K562 (cell line): ENCODE results near the gene KLHL12. TPM values are rescaled to one million over a fixed set of nuclear protein-coding genes. Genes with fewer than 3 reads are reported as not detected.
A peak's percentile ranks its signal among the peaks of the same experiment; 100 is the strongest.

Experiments
- CEBPG ChIP-seq, 3 experiments: fragments of 200-800 bp in 1 of 3; sonication (Bioruptor generic) in 1 of 3; sonication (generic) in 1 of 3; formaldehyde crosslinking in 1 of 3; IDR thresholded peaks in 2 of 3; conservative IDR thresholded peaks in 1 of 3; 2 replicates each; pipeline versions ENCODE4 v1.6.1 to v1.8.0; 2016 to 2022; ENCODE audit warnings: missing compliant biosample characterization in 2 of 3, missing genetic modification characterization in 2 of 3, mild to moderate bottlenecking in 1 of 3, missing genetic modification reagents in 1 of 3
- CHD4 ChIP-seq: fragments of 200-600 bp; sonication (generic); IDR thresholded peaks from 3 replicates; pipeline ENCODE4 v1.6.1; 2012; ENCODE audit warnings: low read depth, mild to moderate bottlenecking, mixed read lengths, low read length, inconsistent platforms; ENCODE audit not compliant: insufficient read depth, insufficient replicate concordance, poor library complexity, severe bottlenecking
- CSDE1 ChIP-seq, 2 experiments: fragments of 450-650 bp; IDR thresholded peaks; 2 replicates each; pipeline ENCODE4 v1.6.1; 2016; ENCODE audit warnings: mild to moderate bottlenecking in 1 of 2
- DLX4 ChIP-seq: fragments of 250-450 bp; sonication (Bioruptor Pico); IDR thresholded peaks from 2 replicates; pipeline ENCODE4 v1.6.1; 2021; ENCODE audit warnings: mild to moderate bottlenecking
- ESRRA ChIP-seq: fragments of 450-650 bp; IDR thresholded peaks from 2 replicates; pipeline ENCODE4 v1.6.1; 2014; ENCODE audit warnings: low read depth, mild to moderate bottlenecking, moderate library complexity, borderline replicate concordance
- ETS1 ChIP-seq: conservative IDR thresholded peaks from 2 replicates; pipeline ENCODE4 v1.6.1; 2011; ENCODE audit warnings: low read depth, mild to moderate bottlenecking, low read length; ENCODE audit not compliant: control insufficient read depth
- FOXJ2 ChIP-seq: fragments of 200-800 bp; sonication (Bioruptor generic); IDR thresholded peaks from 2 replicates; pipeline ENCODE4 v1.6.1; 2016; ENCODE audit warnings: missing genetic modification characterization, missing compliant biosample characterization
- GABPB1 ChIP-seq: sonication (generic); formaldehyde crosslinking; IDR thresholded peaks from 2 replicates; pipeline ENCODE4 v1.8.0; 2022; ENCODE audit warnings: mild to moderate bottlenecking, missing genetic modification reagents
- KDM2B ChIP-seq: fragments of 250-450 bp; sonication (Bioruptor Pico); IDR thresholded peaks from 2 replicates; pipeline ENCODE4 v1.8.0; 2021; ENCODE audit warnings: mild to moderate bottlenecking, moderate library complexity
- MAFG ChIP-seq: fragments of 450-650 bp; conservative IDR thresholded peaks from 2 replicates; pipeline ENCODE4 v1.6.1; 2016; ENCODE audit warnings: missing genetic modification characterization, missing compliant biosample characterization
- POU5F1 ChIP-seq: fragments of 150-350 bp; IDR thresholded peaks from 2 replicates; pipeline ENCODE4 v1.6.1; 2014; ENCODE audit warnings: borderline replicate concordance, low read length, low read depth, mild to moderate bottlenecking; ENCODE audit not compliant: partially characterized antibody
- TFE3 ChIP-seq: fragments of 450-650 bp; formaldehyde crosslinking; IDR thresholded peaks from 2 replicates; pipeline ENCODE4 v1.4.0; 2020; ENCODE audit warnings: mild to moderate bottlenecking, mixed read lengths
- ZFPM2 ChIP-seq: fragments of 250-450 bp; sonication (Bioruptor Pico); IDR thresholded peaks from 2 replicates; pipeline ENCODE4 v1.5.1; 2022; ENCODE audit warnings: mild to moderate bottlenecking
- ZNF146 ChIP-seq: IDR thresholded peaks from one replicate; pipeline ENCODE4 v1.6.1; 2018; ENCODE audit warnings: missing compliant biosample characterization; ENCODE audit not compliant: unreplicated experiment
- ZNF551 ChIP-seq: fragments of 250-450 bp; sonication (Bioruptor Pico); IDR thresholded peaks from 2 replicates; pipeline ENCODE4 v1.5.0; 2021; ENCODE audit warnings: mild to moderate bottlenecking, moderate library complexity
- ZNF644 ChIP-seq: fragments of 200-800 bp; sonication (Bioruptor generic); IDR thresholded peaks from 2 replicates; pipeline ENCODE4 v1.6.1; 2016; ENCODE audit warnings: low read depth, missing genetic modification characterization, missing compliant biosample characterization
- ZNF830 ChIP-seq: fragments of 250-450 bp; sonication (Bioruptor Pico); IDR thresholded peaks from 2 replicates; pipeline ENCODE4 v1.5.0; 2021; ENCODE audit warnings: mild to moderate bottlenecking
- polyA plus RNA-seq, 8 experiments: library from polyadenylated mRNA; depleted of rRNA in 4 of 8; stranded (reverse) in 5 of 8; unstranded in 3 of 8; fragments of >200 nt; fragmentation: Nextera tagmentation in 2 of 8; fragmentation: Illumina TruSeq in 1 of 8; extraction: Ambion mirVana in 2 of 8; extraction: Trizol in 1 of 8; gene quantifications; 2 replicates each; pipeline versions ENCODE4 v1.2.1 to v1.2.3, GENCODE V29; 2011 to 2014; ENCODE audit warnings: inconsistent platforms in 1 of 8, missing spikeins in 1 of 8
- total RNA-seq, 7 experiments: library from RNA; depleted of rRNA in 6 of 7; stranded (reverse); fragments of >200 nt in 6 of 7; fragmentation: Illumina TruSeq in 2 of 7; extraction: Trizol in 2 of 7; gene quantifications; 2 replicates each; pipeline versions ENCODE4 v1.2.1 to v1.2.3, GENCODE V29; 2011 to 2021; ENCODE audit warnings: low replicate concordance in 1 of 7
- TF ChIP-seq, protein P1 (sequence below): fragments of 250-450 bp; sonication (Bioruptor Pico); IDR thresholded peaks from 2 replicates; pipeline ENCODE4 v1.4.0; 2020; ENCODE audit warnings: mild to moderate bottlenecking, moderate library complexity

Gene KLHL12
- total and polyA plus RNA-seq, 9 of the 15 experiments (the other 6 are each of a cell fraction or from before 2014, with no cell fraction given), result 23.1 to 85.1 (median 35.0) TPM

DNA sequence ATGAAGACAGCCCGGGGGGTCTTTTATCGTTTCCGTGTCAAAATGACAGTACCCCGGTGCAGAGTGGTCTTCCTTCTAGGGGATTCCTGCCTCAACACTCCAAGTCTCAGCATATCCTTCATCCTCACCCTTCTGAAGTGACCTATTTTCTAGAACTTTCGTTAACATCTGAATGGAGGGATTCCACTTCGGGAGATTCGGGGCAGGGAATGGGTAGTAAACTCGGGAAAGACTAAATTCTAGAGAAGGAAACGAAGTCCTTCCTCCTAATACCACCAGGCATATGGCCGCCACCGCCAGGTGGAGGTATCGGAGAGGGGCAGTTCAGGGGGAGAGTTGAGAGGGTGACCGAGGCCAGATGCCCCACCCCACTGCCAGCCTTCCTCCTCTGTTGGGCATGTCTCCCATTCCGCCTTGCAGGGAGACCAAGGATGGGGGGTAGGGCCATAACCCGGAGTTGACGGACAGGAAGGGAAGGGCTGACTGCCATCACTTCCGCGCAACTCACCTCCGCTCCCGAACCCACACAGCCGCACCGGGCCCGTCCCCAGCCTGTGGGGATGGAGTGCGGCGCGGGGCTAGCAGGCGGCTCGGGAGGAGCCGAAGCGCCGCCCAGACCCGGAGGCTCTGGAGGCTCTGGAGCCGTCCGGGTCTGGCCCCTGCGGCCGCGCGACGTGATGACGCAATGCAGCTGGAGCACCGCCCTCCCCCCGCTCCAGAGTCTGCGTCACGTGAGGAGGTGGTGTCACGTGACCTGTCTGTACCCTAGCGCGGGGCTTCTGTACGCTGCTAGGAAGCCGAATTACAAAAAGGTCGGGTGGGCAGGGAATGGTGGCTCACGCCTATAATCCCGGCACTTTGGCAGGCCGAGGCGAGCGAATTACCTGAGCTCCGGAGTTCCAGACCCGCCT, at the start of gene KLHL12 (continued):
- TF ChIP-seq TFE3 (peak; percentile 100), CSDE1 (IDR thresholded peaks at IDR 0.05) (peak in 1 of 2 experiments; percentile 36; a peak in 1 of 4 replicates), MAFG (peak; percentile 5; the same call in 1 of the 2 replicates), KDM2B (no peak), ZNF644 (tag) (peak; percentile 81; the same call in 1 of the 2 replicates), POU5F1 (peak; percentile 50), GABPB1 (CRISPR knock-in tag) (peak; percentile 85), ZNF551 (no peak), ZNF830 (no peak), FOXJ2 (peak; percentile 71; the same call in 1 of the 2 replicates), ZFPM2 (CRISPR knock-in tag) (peak; percentile 71; the same call in 1 of the 2 replicates), CHD4 (no peak), ETS1 (peak; percentile 93), CEBPG (CRISPR knock-in tag; IDR thresholded peaks at IDR 0.05) (peak; percentile 97), CEBPG (tag; conservative IDR thresholded peaks at IDR 0.05 in 1 of 2, IDR thresholded peaks at IDR 0.05 in 1 of 2) (peak; percentile 99 to 100), ESRRA (peak; percentile 70), ZNF146 (peak; percentile 34), DLX4 (no peak)
- TF ChIP-seq, protein P1, sequence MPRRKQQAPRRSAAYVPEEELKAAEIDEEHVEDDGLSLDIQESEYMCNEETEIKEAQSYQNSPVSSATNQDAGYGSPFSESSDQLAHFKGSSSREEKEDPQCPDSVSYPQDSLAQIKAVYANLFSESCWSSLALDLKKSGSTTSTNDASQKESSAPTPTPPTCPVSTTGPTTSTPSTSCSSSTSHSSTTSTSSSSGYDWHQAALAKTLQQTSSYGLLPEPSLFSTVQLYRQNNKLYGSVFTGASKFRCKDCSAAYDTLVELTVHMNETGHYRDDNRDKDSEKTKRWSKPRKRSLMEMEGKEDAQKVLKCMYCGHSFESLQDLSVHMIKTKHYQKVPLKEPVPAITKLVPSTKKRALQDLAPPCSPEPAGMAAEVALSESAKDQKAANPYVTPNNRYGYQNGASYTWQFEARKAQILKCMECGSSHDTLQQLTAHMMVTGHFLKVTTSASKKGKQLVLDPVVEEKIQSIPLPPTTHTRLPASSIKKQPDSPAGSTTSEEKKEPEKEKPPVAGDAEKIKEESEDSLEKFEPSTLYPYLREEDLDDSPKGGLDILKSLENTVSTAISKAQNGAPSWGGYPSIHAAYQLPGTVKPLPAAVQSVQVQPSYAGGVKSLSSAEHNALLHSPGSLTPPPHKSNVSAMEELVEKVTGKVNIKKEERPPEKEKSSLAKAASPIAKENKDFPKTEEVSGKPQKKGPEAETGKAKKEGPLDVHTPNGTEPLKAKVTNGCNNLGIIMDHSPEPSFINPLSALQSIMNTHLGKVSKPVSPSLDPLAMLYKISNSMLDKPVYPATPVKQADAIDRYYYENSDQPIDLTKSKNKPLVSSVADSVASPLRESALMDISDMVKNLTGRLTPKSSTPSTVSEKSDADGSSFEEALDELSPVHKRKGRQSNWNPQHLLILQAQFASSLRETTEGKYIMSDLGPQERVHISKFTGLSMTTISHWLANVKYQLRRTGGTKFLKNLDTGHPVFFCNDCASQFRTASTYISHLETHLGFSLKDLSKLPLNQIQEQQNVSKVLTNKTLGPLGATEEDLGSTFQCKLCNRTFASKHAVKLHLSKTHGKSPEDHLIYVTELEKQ, result 0 out of 2 replicates have a peak, but pooled peaks have one; percentile 57
